Esophagus muscularis mucosa (tissue), 3 donors: ENCODE measurements around the gene LEUTX.
"Not testable (repeated sequence)": the region's sequence is repeated elsewhere in the genome, so short reads cannot be mapped to it uniquely, and the experiment has no call there.

Experiments
- POLR2A ChIP-seq: fragments of 450-650 bp; IDR thresholded peaks from one replicate; pipeline ENCODE4 v1.6.1; 2017; ENCODE audit warnings: antibody characterized with exemption, moderate library complexity, mild to moderate bottlenecking, low read depth
- TF ChIP-seq, protein P1 (sequence below), 3 experiments: fragments of 200-600 bp in 2 of 3; fragments of 450-650 bp in 1 of 3; sonication (generic) in 2 of 3; IDR thresholded peaks; one replicate each; pipeline ENCODE4 v1.5.1; 2017 to 2019; ENCODE audit warnings: antibody characterized with exemption in 3 of 3, mild to moderate bottlenecking in 2 of 3, moderate library complexity in 1 of 3

DNA sequence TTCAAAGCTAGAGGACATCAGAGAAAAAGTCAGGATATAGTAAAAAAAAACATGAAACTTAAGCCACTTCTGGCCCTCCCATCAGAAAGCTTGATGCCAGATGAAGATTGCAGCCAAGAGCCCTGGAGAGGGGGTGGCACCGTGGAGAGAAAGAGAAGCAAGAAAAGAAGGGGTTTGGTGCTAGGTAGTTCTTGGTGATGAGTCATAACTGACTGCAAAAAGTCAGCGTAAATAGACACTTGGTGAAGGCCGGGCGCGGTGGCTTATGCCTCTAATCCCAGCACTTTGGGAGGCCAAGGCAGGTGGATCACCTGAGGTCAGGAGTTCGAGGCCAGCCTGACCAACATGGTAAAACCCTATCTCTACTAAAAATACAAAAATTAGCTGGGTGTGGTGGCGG lies 30.0 kb downstream of the LEUTX start:
- TF ChIP-seq POLR2A, result not testable (repeated sequence)
- TF ChIP-seq, protein P1, sequence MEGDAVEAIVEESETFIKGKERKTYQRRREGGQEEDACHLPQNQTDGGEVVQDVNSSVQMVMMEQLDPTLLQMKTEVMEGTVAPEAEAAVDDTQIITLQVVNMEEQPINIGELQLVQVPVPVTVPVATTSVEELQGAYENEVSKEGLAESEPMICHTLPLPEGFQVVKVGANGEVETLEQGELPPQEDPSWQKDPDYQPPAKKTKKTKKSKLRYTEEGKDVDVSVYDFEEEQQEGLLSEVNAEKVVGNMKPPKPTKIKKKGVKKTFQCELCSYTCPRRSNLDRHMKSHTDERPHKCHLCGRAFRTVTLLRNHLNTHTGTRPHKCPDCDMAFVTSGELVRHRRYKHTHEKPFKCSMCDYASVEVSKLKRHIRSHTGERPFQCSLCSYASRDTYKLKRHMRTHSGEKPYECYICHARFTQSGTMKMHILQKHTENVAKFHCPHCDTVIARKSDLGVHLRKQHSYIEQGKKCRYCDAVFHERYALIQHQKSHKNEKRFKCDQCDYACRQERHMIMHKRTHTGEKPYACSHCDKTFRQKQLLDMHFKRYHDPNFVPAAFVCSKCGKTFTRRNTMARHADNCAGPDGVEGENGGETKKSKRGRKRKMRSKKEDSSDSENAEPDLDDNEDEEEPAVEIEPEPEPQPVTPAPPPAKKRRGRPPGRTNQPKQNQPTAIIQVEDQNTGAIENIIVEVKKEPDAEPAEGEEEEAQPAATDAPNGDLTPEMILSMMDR (IDR thresholded peaks at IDR 0.05), result not testable (repeated sequence)
